Spleen (tissue), 13 donors: ENCODE measurements around the gene TBC1D3E. TPM values are rescaled to one million over a fixed set of nuclear protein-coding genes. Genes with fewer than 3 reads are reported as not detected.
A peak's percentile ranks its signal among the peaks of the same experiment; 100 is the strongest.
"Not testable (repeated sequence)": the region's sequence is repeated elsewhere in the genome, so short reads cannot be mapped to it uniquely, and the experiment has no call there.

Experiments used
- DNase-seq: peaks from one replicate; pipeline ENCODE4 v3.0.0-alpha.2; 2020
- H3K27ac ChIP-seq, 8 donors: fragments of 200-600 bp; sonication (generic) in 7 of 8; 1 replicate in 4 of 8; 2 replicates in 4 of 8; pipeline versions ENCODE4 v1.5.0 to v1.8.0; 2016 to 2021; ENCODE audit warnings: inconsistent platforms in 4 of 8, mild to moderate bottlenecking in 4 of 8, moderate library complexity in 1 of 8
- H3K27me3 ChIP-seq, 7 donors: fragments of 200-600 bp; sonication (generic) in 6 of 7; replicated peaks in 1 of 7; 1 replicate in 4 of 7; 2 replicates in 3 of 7; pipeline versions ENCODE4 v1.5.0 to v1.8.0; 2016 to 2021; ENCODE audit warnings: inconsistent platforms in 3 of 7, mild to moderate bottlenecking in 1 of 7
- H3K36me3 ChIP-seq, 6 donors: fragments of 200-600 bp; sonication (generic) in 5 of 6; 1 replicate in 4 of 6; 2 replicates in 2 of 6; pipeline versions ENCODE4 v1.5.0 to v1.8.0; 2016 to 2021; ENCODE audit warnings: inconsistent platforms in 2 of 6
- H3K4me1 ChIP-seq, 6 donors: fragments of 200-600 bp; sonication (generic) in 5 of 6; 1 replicate in 3 of 6; 2 replicates in 3 of 6; pipeline versions ENCODE4 v1.5.0 to v1.8.0; 2016 to 2021; ENCODE audit warnings: inconsistent platforms in 3 of 6
- H3K4me3 ChIP-seq, 8 donors: fragments of 200-600 bp; sonication (generic) in 7 of 8; 1 replicate in 4 of 8; 2 replicates in 4 of 8; pipeline versions ENCODE4 v1.5.0 to v1.8.0; 2016 to 2021; ENCODE audit warnings: inconsistent platforms in 4 of 8, mild to moderate bottlenecking in 4 of 8, moderate library complexity in 2 of 8
- H3K9me3 ChIP-seq, 8 donors: fragments of 200-600 bp; sonication (generic) in 7 of 8; 1 replicate in 4 of 8; 2 replicates in 4 of 8; pipeline versions ENCODE4 v1.5.0 to v1.8.0; 2016 to 2021; ENCODE audit warnings: inconsistent platforms in 4 of 8
- WGBS, 5 donors: extraction: QIAGEN DNeasy Blood & Tissue Kit in 3 of 5; methylation state at CpG; one replicate each; pipeline versions ENCODE4 v1.1.5 to v1.1.7; 2013 to 2018; 5-methylcytosine and 5-hydroxymethylcytosine counted together
- intact Hi-C: fragments of 100-400 bp; cut with DNase I; formaldehyde crosslinking; loops from one replicate; pipeline ENCODE4 v1.15.0; 2023; ENCODE audit warnings: low total_unique reads
- long read RNA-seq, 2 donors: transcript quantifications; one replicate each; lab custom pipeline, GENCODE V29; 2026
- polyA plus RNA-seq, 3 donors: library from polyadenylated mRNA; stranded (reverse); fragments of 200-250 nt; gene quantifications; one replicate each; pipeline ENCODE4 v1.2.1, GENCODE V29; 2013
- small RNA-seq, 4 donors: library from RNA; depleted of rRNA; stranded (forward); fragments of <200 nt; gene quantifications; one replicate each; pipeline ENCODE3, GENCODE V24; 2016
- total RNA-seq, 7 donors: library from RNA; depleted of rRNA in 3 of 7; stranded (reverse); fragments of >200 nt in 3 of 7; fragmentation: NEBNext Ultra II Directional in 4 of 7; extraction: Animal tissue kit (Norgen Biotek cat#: 25700) in 4 of 7; gene quantifications; one replicate each; pipeline versions ENCODE4 v1.1.0 to v1.2.1, GENCODE V29; 2016 to 2021
- donor health status: healthy with polysubstance abuse.
- donor health status: DM: no; HTN: no; CAD: no; lungs with moderate emphysema.
- donor health status: DM: no; HTN: no; CAD: no.
- donor health status: Bipolar disorder and iron deficiency.
- donor health status: healthy.
- donor health status: DM: no; HTN: no; CAD: no.
- donor health status: DM: yes; HTN: yes; CAD: no.

Gene TBC1D3E
- total RNA-seq = not detected
- polyA plus RNA-seq = under 1 TPM in 1 of 3 donors, not detected in 2; 0.13 TPM
- long read RNA-seq, donor 1 = 0 reads
- long read RNA-seq, donor 2 = 0 reads

DNA sequence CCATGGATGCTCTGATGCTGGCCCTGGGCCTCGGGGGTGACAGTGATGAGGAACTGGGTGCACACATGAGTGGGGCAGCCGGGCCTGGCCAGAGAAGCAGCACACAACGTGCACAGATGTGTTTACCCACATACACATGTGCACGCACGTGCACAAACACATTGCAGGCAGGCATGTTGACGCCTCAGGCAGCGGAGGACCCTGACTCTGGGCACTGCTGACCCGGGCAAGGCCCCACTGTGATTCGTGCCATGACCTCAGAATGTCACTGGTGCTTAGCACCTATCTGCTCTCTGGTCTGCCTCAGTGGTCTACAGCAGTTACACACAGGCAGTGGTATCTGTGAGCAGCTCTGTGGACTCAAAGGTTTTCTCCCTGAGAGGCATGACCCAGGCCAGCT, at the start of gene TBC1D3E:
Gene TBC1D3E (plus strand): TSS at position 301 of the 400 bp plus-strand sequence. CDS start 1,545 bp downstream, outside the sequence.
- intact Hi-C loops, H3K36me3 ChIP-seq, H3K4me1 ChIP-seq, H3K27me3 ChIP-seq, H3K9me3 ChIP-seq, H3K4me3 ChIP-seq, H3K27ac ChIP-seq, DNase-seq: not testable (repeated sequence)
- no CpG with 5 or more reads among the region's 9 CpGs for WGBS, 5 donors

GRCh38 chr17:38087344-38087743, 40.4 kb upstream of the TBC1D3E start:
- H3K4me1 ChIP-seq, H3K4me3 ChIP-seq, H3K9me3 ChIP-seq, DNase-seq, H3K27ac ChIP-seq, intact Hi-C loops, H3K27me3 ChIP-seq, H3K36me3 ChIP-seq: not testable (repeated sequence)
- WGBS, 5 donors = no CpG with 5 or more reads among the region's 1 CpG

GRCh38 chr17:38088120-38088519, 39.6 kb upstream of the TBC1D3E start:
- H3K4me1 ChIP-seq, H3K9me3 ChIP-seq, H3K36me3 ChIP-seq, H3K27ac ChIP-seq, H3K27me3 ChIP-seq, intact Hi-C loops, H3K4me3 ChIP-seq: not testable (repeated sequence)
- 94 to 100% (median 95%) methylated on average over 5 to 6 of the region's 10 CpGs; no CpG with 5 or more reads in 2 of the 5 donors for WGBS, 5 donors
- peak; percentile 25 for DNase-seq

DNA sequence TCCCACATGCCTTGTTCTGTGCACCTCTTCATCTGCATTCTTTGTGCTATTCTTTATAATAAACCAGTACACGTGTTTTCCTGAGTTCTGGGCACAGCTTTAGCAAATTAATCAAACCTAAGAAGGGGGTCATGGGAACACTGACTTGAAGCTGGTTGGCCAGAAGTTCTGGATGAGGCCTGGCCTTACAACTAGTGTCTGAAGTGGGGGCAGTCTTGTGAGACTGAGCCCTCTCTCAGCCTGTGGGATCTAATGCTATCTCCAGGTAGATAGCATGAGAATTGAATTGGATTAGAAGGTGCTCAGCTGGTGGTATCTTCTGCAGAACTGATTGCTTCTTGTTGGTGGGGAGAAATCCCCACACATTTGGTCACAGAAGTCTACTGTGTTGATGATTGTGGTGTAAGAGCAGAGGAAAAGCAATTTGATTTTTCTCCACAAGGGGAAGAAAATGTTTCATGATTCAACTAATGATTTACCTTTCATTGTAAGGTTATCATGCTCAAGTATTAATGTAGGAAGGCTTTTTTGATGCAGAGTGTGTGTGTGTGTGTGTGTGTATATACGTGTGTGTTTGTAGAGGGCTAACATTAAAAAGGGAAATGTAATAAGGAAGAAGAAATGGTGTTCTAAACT, 33.6 kb upstream of the TBC1D3E start:
- not testable (repeated sequence) for H3K27ac ChIP-seq, H3K27me3 ChIP-seq
- no CpG with 5 or more reads among the region's 2 CpGs for WGBS, 5 donors

GRCh38 chr17:38099262-38099661, 28.5 kb upstream of the TBC1D3E start:
- intact Hi-C loops, H3K4me1 ChIP-seq, H3K9me3 ChIP-seq, DNase-seq, H3K27me3 ChIP-seq, H3K36me3 ChIP-seq, H3K4me3 ChIP-seq, H3K27ac ChIP-seq: not testable (repeated sequence)
- no CpG with 5 or more reads among the region's 1 CpG for WGBS, 5 donors

More for the DNA sequence above, 33.6 kb upstream of the TBC1D3E start:
- DNase-seq, H3K4me3 ChIP-seq, H3K9me3 ChIP-seq, intact Hi-C loops, H3K4me1 ChIP-seq, H3K36me3 ChIP-seq: not testable (repeated sequence)

- H3K9me3 ChIP-seq, DNase-seq, intact Hi-C loops, H3K27me3 ChIP-seq, H3K27ac ChIP-seq, H3K36me3 ChIP-seq, H3K4me1 ChIP-seq, H3K4me3 ChIP-seq: not testable (repeated sequence)
- WGBS, 5 donors = no CpG with 5 or more reads among the region's 1 CpG
These were observed 7.9 kb upstream of the TBC1D3E start for GRCh38 chr17:38119829-38120228.

GRCh38 chr17:38134860-38135259, 7.1 kb downstream of the TBC1D3E start:
- H3K36me3 ChIP-seq, H3K4me3 ChIP-seq, H3K9me3 ChIP-seq, H3K27me3 ChIP-seq, H3K27ac ChIP-seq, DNase-seq, intact Hi-C loops, H3K4me1 ChIP-seq: not testable (repeated sequence)
- WGBS, 5 donors = 88 to 97% (median 92%) methylated on average over 8 to 10 of the region's 16 CpGs; no CpG with 5 or more reads in 2 of the 5 donors

Small RNA genes within 50 kb of the gene (small RNA-seq; reads per million reads assigned to genes)
- gene RF00019 (0 reads per million in 4 donors), gene RNA5SP526 (0 reads per million in 4 donors)

Other genes starting within 250 kb of the TBC1D3E start
- gene TBC1D3K, start 203.5 kb upstream of the TBC1D3E start, total RNA-seq = not detected
- gene TBC1D3K, start 203.5 kb upstream of the TBC1D3E start, polyA plus RNA-seq = under 1 TPM in 1 of 3 donors, not detected in 2; 0.03 TPM
- gene TBC1D3L, start 138.9 kb upstream of the TBC1D3E start, total RNA-seq = 10 to 100 TPM in 6 of 7 donors, 1 to 10 TPM in 1; 7.4 to 29.9 (median 21.3) TPM
- 10 to 100 TPM in 2 of 3 donors, 1 to 10 TPM in 1; 8.1 to 31.3 (median 14.2) TPM for gene TBC1D3L, start 138.9 kb upstream of the TBC1D3E start, polyA plus RNA-seq
- gene TBC1D3D, start 124.0 kb upstream of the TBC1D3E start, total RNA-seq = under 1 TPM in 3 of 7 donors, not detected in 4; 0.37 to 0.79 (median 0.51) TPM
- under 1 TPM in 1 of 3 donors, not detected in 2; 0.10 TPM for gene TBC1D3D, start 124.0 kb upstream of the TBC1D3E start, polyA plus RNA-seq
- 1 to 10 TPM in 1 of 7 donors, under 1 TPM in 1, not detected in 5; 0.52 to 8.0 TPM for gene TBC1D3C, start 59.3 kb upstream of the TBC1D3E start, total RNA-seq
- gene TBC1D3C, start 59.3 kb upstream of the TBC1D3E start, polyA plus RNA-seq = 1 to 10 TPM in 1 of 3 donors, not detected in 2; 2.8 TPM
- gene TBC1D3, start 64.6 kb downstream of the TBC1D3E start, total RNA-seq = not detected
- not detected for gene TBC1D3, start 64.6 kb downstream of the TBC1D3E start, polyA plus RNA-seq
- 10 to 100 TPM; 17.4 to 25.5 (median 19.3) TPM for gene MRPL45, start 169.2 kb downstream of the TBC1D3E start, total RNA-seq
- 10 to 100 TPM; 17.8 to 25.6 (median 24.1) TPM for gene MRPL45, start 169.2 kb downstream of the TBC1D3E start, polyA plus RNA-seq
- under 1 TPM in 4 of 7 donors, not detected in 3; 0.03 to 0.17 (median 0.06) TPM for gene GPR179, start 216.0 kb downstream of the TBC1D3E start, total RNA-seq
- gene GPR179, start 216.0 kb downstream of the TBC1D3E start, polyA plus RNA-seq = under 1 TPM in 1 of 3 donors, not detected in 2; 0.03 TPM
- gene SOCS7, start 223.9 kb downstream of the TBC1D3E start, total RNA-seq = 10 to 100 TPM in 5 of 7 donors, 1 to 10 TPM in 2; 8.7 to 20.2 (median 12.0) TPM
- gene SOCS7, start 223.9 kb downstream of the TBC1D3E start, polyA plus RNA-seq = 1 to 10 TPM; 1.2 to 4.4 (median 1.2) TPM